Tibial nerve (tissue), 4 donors: ENCODE measurements around the gene P2RX5.

Experiments
- CTCF ChIP-seq, 5 experiments: fragments of 200-600 bp in 3 of 5; fragments of 450-650 bp in 2 of 5; sonication (generic) in 3 of 5; IDR thresholded peaks; one replicate each; pipeline ENCODE4 v1.5.1; 2016 to 2019; ENCODE audit warnings: antibody characterized with exemption in 5 of 5, mild to moderate bottlenecking in 3 of 5, moderate library complexity in 2 of 5
- EP300 ChIP-seq, 2 donors: sonication (generic); formaldehyde crosslinking; IDR thresholded peaks; one replicate each; pipeline ENCODE4 v1.6.1; 2017; ENCODE audit warnings: antibody characterized with exemption in 2 of 2, mild to moderate bottlenecking in 1 of 2
- POLR2A ChIP-seq, 2 donors: fragments of 450-650 bp; IDR thresholded peaks; one replicate each; pipeline ENCODE4 v1.6.1; 2017; ENCODE audit warnings: antibody characterized with exemption in 2 of 2, mild to moderate bottlenecking in 2 of 2, moderate library complexity in 2 of 2

GRCh38 chr17:3704931-3705717 is 9.2 kb upstream of the P2RX5 start:
- TF ChIP-seq CTCF (IDR thresholded peaks at IDR 0.05) (no peak), POLR2A (IDR thresholded peaks at IDR 0.05) (no peak), EP300 (IDR thresholded peaks at IDR 0.05) (no peak)
